GM13977 (cell line): Measurements from ENCODE around the gene GJA1.
"Not testable (repeated sequence)": the region's sequence is repeated elsewhere in the genome, so short reads cannot be mapped to it uniquely, and the experiment has no call there.

ENCODE experiments used
- DNase-seq: peaks from one replicate; pipeline ENCODE4 v3.0.0; 2012; ENCODE audit warnings: low spot score
- in situ Hi-C: fragments of 300-500 bp; cut with MboI; formaldehyde crosslinking; loops from one replicate; pipeline ENCODE4 v1.12.0; 2022; ENCODE audit warnings: low sequenced_read_pairs, low pct_unique_long_range_greater_than_20kb, mixed read lengths, inconsistent platforms; ENCODE audit not compliant: unreplicated experiment
- TF ChIP-seq, protein P1 (sequence below): IDR thresholded peaks from 2 replicates; pipeline ENCODE4 v1.5.1; 2012; ENCODE audit warnings: mild to moderate bottlenecking, control low read depth; ENCODE audit not compliant: insufficient read depth; ENCODE audit errors: extremely low read depth, missing control alignments

GJA1 gene

DNA sequence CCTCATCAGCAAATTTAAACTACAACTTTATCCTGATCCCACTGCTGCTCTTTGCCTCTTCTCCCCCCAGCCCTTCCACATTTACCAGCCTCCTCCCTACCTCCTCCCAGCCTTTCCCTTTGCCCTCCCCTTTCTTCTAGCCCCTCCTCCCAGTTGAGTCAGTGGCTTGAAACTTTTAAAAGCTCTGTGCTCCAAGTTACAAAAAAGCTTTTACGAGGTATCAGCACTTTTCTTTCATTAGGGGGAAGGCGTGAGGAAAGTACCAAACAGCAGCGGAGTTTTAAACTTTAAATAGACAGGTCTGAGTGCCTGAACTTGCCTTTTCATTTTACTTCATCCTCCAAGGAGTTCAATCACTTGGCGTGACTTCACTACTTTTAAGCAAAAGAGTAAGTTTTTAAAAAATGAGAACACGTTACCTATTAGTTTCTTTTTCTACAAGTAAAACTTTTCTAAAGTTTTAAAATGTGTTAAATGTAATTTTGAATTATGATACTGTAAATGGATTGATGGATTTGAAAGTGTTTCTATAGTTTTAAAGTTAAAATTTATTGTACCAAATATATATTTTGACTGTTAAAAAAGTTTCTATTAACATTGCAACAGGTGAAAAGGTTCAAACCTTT, at the start of gene GJA1:
TSS of gene GJA1 (plus strand) at position 203 of the 626 bp plus-strand sequence. CDS start 11,202 bp downstream, outside the sequence.
- TF ChIP-seq, protein P1, sequence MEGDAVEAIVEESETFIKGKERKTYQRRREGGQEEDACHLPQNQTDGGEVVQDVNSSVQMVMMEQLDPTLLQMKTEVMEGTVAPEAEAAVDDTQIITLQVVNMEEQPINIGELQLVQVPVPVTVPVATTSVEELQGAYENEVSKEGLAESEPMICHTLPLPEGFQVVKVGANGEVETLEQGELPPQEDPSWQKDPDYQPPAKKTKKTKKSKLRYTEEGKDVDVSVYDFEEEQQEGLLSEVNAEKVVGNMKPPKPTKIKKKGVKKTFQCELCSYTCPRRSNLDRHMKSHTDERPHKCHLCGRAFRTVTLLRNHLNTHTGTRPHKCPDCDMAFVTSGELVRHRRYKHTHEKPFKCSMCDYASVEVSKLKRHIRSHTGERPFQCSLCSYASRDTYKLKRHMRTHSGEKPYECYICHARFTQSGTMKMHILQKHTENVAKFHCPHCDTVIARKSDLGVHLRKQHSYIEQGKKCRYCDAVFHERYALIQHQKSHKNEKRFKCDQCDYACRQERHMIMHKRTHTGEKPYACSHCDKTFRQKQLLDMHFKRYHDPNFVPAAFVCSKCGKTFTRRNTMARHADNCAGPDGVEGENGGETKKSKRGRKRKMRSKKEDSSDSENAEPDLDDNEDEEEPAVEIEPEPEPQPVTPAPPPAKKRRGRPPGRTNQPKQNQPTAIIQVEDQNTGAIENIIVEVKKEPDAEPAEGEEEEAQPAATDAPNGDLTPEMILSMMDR: no peak
- DNase-seq: no peak
- in situ Hi-C loops: no loop called here

DNA sequence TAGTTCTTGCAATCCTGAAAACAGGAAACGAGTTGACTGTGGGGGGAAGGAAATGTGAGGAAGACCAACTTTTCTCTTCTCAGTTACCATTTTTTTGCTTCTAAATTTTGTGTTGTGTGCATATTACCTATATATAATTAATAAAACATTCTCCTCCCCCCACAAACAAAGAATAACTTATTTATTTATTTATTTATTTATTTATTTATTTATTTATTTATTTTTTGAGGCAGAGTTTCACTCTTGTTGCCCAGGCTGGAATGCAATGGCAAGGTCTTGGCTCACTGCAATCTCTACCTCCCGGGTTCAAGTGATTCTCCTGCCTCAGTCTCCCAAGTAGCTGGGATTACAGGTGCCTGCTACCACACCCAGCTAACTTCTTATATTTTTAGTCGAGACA, 48.9 kb upstream of the GJA1 start:
- DNase-seq, in situ Hi-C loops: not testable (repeated sequence)

DNA sequence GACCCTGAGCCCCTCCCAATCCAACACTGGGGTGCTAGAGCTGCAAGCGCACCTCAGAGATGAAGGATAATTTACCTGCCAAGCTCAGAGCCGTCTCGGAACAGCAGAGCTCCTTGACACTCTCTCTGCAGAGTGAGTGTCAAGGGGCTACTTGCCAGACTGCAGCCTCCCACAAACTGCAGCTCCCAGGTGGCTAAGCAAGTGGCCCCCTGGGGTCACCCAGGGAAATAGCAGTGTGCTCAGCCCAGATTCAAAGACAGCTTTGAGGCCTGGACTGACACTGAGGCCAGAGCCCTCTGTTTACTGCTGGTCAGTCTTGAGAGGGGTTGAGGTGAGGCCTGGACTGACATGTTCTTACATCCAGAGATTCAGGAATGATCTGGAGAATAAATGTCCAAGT, 46.0 kb upstream of the GJA1 start:
- in situ Hi-C loops: no loop called here
- TF ChIP-seq, protein P1: no peak
- DNase-seq: no peak

DNA sequence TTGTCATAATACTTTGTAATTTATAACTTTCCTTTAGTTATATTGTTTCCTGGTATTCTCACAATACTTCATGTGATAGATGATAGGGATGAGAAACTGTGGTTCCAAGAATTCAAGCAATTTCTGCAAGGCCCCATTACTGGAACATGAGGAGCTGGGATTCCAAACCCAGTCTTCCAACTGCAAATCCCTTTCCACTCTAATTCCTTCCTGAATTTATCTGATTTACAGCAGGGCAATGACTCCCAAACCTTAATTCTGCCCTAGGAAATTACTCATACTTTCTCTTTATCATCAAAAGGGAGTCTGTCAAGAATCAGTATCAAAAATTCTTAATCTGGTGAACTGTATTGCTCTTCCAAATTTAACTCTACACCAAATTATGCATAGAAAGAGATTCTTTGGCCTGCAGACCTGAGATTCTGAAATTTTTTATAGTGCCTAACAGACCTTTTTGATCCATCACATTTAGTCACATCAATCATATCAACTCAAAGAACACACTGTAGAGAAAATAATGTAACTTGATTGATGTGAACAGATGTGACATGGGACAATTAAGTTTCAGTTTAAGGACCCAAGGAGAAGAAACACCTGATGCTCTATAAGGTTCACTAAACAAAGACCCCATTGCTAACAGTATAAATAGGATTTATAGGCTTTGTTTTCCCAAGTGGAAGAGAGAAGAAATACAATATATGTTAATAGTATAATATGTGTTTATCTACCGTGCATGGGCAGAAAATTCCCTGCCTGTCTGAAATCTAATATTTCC, 41.5 kb upstream of the GJA1 start:
- in situ Hi-C loops: no loop called here
- no peak for DNase-seq
- TF ChIP-seq, protein P1: no peak

DNA sequence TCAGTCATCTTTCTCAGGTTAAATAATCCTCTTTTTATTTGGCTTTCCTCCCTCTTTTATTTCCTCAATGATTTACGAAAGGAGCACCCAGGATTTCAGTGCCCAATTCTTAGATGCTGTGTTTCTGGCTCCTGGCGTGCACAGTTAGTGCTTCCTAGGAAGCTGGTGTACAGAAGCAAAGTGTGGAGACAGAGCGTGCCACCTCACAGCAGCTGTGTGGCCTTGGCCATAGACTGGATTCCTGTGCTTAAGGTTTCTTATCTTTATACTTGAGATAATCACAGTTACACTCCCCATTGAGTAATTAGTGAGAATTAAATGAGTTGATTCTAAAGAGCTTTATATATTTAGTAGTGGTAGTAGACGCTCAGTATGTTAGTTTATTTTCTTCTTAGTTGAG, 39.7 kb upstream of the GJA1 start:
- in situ Hi-C loops: no loop called here
- TF ChIP-seq, protein P1: no peak
- no peak for DNase-seq

DNA sequence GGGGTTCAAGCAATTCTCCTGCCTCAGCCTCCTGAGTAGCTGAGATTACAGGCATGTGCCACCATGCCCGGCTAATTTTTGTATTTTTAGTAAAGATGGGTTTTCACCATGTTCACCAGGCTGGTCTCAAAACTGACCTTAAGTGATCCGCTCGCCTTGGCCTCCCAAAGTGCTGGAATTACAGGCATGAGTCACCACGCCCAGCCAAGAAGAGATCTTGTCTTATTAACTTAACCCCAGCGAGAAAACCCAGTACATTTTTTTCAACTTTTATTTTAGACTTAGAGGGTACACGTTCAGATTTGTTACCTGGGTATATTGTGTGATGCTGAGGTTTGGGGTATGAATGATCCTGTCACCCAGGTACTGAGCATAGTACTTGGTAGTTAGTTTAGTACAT, 38.3 kb upstream of the GJA1 start:
- DNase-seq, in situ Hi-C loops: not testable (repeated sequence)

DNA sequence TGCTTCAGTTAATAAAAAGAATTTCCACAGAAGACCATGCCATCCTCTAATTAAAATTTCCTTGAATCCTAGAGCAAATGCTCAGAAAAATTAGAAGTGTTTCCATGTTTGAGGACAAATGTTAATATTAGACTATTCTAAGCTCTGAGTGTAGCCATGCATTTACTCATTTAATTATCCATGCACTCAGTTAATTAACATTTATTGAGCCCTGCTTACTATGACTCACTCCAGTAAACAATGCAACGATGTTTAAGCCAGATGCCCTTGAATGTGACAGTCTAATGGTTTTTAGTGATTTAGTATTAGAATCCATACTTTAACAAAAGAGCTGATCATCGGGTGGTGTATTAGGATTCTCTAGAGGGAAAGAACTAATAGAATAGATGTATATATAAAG, 37.3 kb upstream of the GJA1 start:
- in situ Hi-C loops: no loop called here
- TF ChIP-seq, protein P1: no peak
- DNase-seq: no peak
